ENCODE measurements around the gene RC3H1. TPM values are rescaled to one million over a fixed set of nuclear protein-coding genes. Genes with fewer than 3 reads are reported as not detected.

Gene RC3H1
- total and polyA plus RNA-seq, 2 of the 13 experiments (the other 11 are each of a cell fraction or from before 2014, with no cell fraction given): 11.2 to 19.6 TPM

- intact Hi-C loops (cut with micrococcal nuclease; ENCODE audit: unreplicated experiment) (no loop called here), in situ Hi-C loops (cut with HindIII; ENCODE audit: extremely low pct_ligation_motif_present, low pct_unique_long_range_greater_than_20kb) (no loop called here)
- no peaks in the 10 kb centered on the region for H3K36me3 ChIP-seq (replicated peaks in 1 of 2; ENCODE audit: control insufficient read depth in 1 of 2, insufficient read depth in 2 of 2, low read length in 2 of 2)
- ATAC-seq (no peak), DNase-seq (ENCODE audit: low spot score) (no peak), FAIRE-seq (no peak)
- TF ChIP-seq ZNF878 (CRISPR knock-in tag; IDR thresholded peaks at IDR 0.05): no peak
- TF ChIP-seq ZFP82 (CRISPR knock-in tag; IDR thresholded peaks at IDR 0.05; ENCODE audit: borderline replicate concordance): no peak
- no TSS peak for BruUV-seq (replicated peaks)
- ChIA-PET CTCF (ENCODE audit: low intra/inter-chr PET ratio, low total read pairs) (no interaction called here), POLR2A (no interaction called here)
- no peak overlapping the region for H3K4me3 ChIP-seq (replicated peaks in 1 of 3; ENCODE audit: insufficient read depth in 1 of 3, low read depth in 2 of 3, low read length in 3 of 3)
- H3K27ac ChIP-seq (ENCODE audit: extremely low read length, insufficient read depth, low read length): no peak overlapping the region
- no peaks in the 10 kb centered on the region for H4K20me1 ChIP-seq (ENCODE audit: insufficient read depth, low read length)
- no peak overlapping the region for H3K4me2 ChIP-seq (ENCODE audit: low read depth, low read length)
- 58% methylated on average over 2 of the region's 2 CpGs for WGBS (ENCODE audit: low lambda C conversion rate)
- H3K9me3 ChIP-seq (ENCODE audit: low read length): no peaks in the 10 kb centered on the region
- H3K4me1 ChIP-seq (ENCODE audit: insufficient read depth, low read length): peaks cover 19% of the 10 kb centered on the region
- H3K79me2 ChIP-seq (ENCODE audit: insufficient read depth, low read length): no peaks in the 10 kb centered on the region
- no peak overlapping the region for H2AFZ ChIP-seq (ENCODE audit: low read length)
- H3K27me3 ChIP-seq (ENCODE audit: control insufficient read depth in 1 of 2, insufficient read depth in 2 of 2, low read length in 2 of 2): no peaks in the 10 kb centered on the region
- no peak overlapping the region for H3K9ac ChIP-seq (ENCODE audit: insufficient read depth, low read depth, low read length)
Observed at GRCh38 chr1:174040387-174040786, 18.2 kb upstream of the RC3H1 start.

GRCh38 chr1:174039027-174039426 is 16.9 kb upstream of the RC3H1 start:
- no peaks in the 10 kb centered on the region for H4K20me1 ChIP-seq (ENCODE audit: insufficient read depth, low read length)
- H3K4me3 ChIP-seq (replicated peaks in 1 of 3; ENCODE audit: insufficient read depth in 1 of 3, low read depth in 2 of 3, low read length in 3 of 3): no peak overlapping the region
- peaks cover 22% of the 10 kb centered on the region for H3K4me1 ChIP-seq (ENCODE audit: insufficient read depth, low read length)
- in situ Hi-C loops (cut with HindIII; ENCODE audit: extremely low pct_ligation_motif_present, low pct_unique_long_range_greater_than_20kb) (no loop called here), intact Hi-C loops (cut with micrococcal nuclease; ENCODE audit: unreplicated experiment) (no loop called here)
- H3K27me3 ChIP-seq (ENCODE audit: control insufficient read depth in 1 of 2, insufficient read depth in 2 of 2, low read length in 2 of 2): no peaks in the 10 kb centered on the region
- H3K9ac ChIP-seq (ENCODE audit: insufficient read depth, low read depth, low read length): no peak overlapping the region
- DNase-seq (ENCODE audit: low spot score): no peak
- no peaks in the 10 kb centered on the region for H3K36me3 ChIP-seq (replicated peaks in 1 of 2; ENCODE audit: control insufficient read depth in 1 of 2, insufficient read depth in 2 of 2, low read length in 2 of 2)
- no peaks in the 10 kb centered on the region for H3K79me2 ChIP-seq (ENCODE audit: insufficient read depth, low read length)
- no peak for ATAC-seq
- whole genome bisulfite sequencing (ENCODE audit: low lambda C conversion rate): 81% methylated on average over 1 of the region's 1 CpG
- no peaks in the 10 kb centered on the region for H3K9me3 ChIP-seq (ENCODE audit: low read length)
- no peak for FAIRE-seq
- CTCF ChIA-PET (ENCODE audit: low intra/inter-chr PET ratio, low total read pairs): no interaction called here
- no TSS peak for BruUV-seq (replicated peaks)
- no peak overlapping the region for H3K4me2 ChIP-seq (ENCODE audit: low read depth, low read length)
- POLR2A ChIA-PET: no interaction called here
- H3K27ac ChIP-seq (ENCODE audit: extremely low read length, insufficient read depth, low read length): no peak overlapping the region
- no peak overlapping the region for H2AFZ ChIP-seq (ENCODE audit: low read length)
- TF ChIP-seq IKZF4 (CRISPR knock-in tag; IDR thresholded peaks at IDR 0.05; ENCODE audit: borderline replicate concordance, low read depth, not compliant biosample characterization): no peak
- TF ChIP-seq ZNF367 (CRISPR knock-in tag; IDR thresholded peaks at IDR 0.05; ENCODE audit: borderline replicate concordance): no peak
- TF ChIP-seq TFE3 (CRISPR knock-in tag; IDR thresholded peaks at IDR 0.05): no peak
- TF ChIP-seq HES4 (CRISPR knock-in tag; IDR thresholded peaks at IDR 0.05; ENCODE audit: borderline replicate concordance): no peak
- no peak for TF ChIP-seq ZNF780A (CRISPR knock-in tag; IDR thresholded peaks at IDR 0.05)
- no peak for TF ChIP-seq RBM22 (optimal IDR thresholded peaks at IDR 0.05; ENCODE audit: low read length)
- TF ChIP-seq GTF3A (CRISPR knock-in tag; conservative IDR thresholded peaks at IDR 0.05): no peak
- no peak for TF ChIP-seq CENPT (CRISPR knock-in tag; IDR thresholded peaks at IDR 0.05; ENCODE audit: low read depth)
- TF ChIP-seq MED1 (CRISPR knock-in tag; IDR thresholded peaks at IDR 0.05): no peak
- no peak for TF ChIP-seq ZNF572 (CRISPR knock-in tag; IDR thresholded peaks at IDR 0.05)
- no peak for TF ChIP-seq ZBTB39 (CRISPR knock-in tag; IDR thresholded peaks at IDR 0.05)

All from HepG2 (cell line).